ENCODE results near the gene SPEN.

SPEN gene

DNA sequence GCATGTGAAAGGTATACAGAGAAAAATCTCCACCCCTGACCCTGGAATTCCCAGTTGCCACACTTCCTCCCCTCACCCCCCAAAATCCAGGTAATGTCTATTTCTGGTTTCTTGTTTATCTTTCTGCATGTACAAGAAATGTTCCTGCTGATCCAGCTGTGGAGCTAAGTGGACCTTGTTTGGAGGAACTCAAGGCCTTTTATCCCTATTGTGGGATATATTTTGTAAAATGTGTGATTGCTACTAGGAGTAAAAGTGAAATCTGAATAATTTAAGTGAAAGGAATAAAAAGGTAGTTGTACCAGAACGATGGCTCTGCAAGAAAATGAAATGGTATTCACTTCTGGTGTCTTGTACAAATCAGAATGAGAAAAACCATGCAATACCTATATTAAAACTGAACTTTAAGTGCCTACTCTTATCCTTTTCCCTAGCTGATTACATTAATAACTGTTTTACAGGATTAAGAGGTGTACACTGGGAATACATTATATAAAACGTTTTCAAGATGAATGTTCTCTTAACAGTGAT lies 3.0 kb downstream of the SPEN start:
- peaks cover 44% of the 10 kb centered on the region for H3K4me1 ChIP-seq (ENCODE audit: insufficient read depth, low read length, severe bottlenecking)
- no peaks in the 10 kb centered on the region for H4K20me1 ChIP-seq (ENCODE audit: insufficient read depth, low read length)
- no peaks in the 10 kb centered on the region for H3K9me3 ChIP-seq (ENCODE audit: low read length)
- H3K4me2 ChIP-seq (ENCODE audit: low read length) = peak overlapping the region; percentile 78
- H3K79me2 ChIP-seq (ENCODE audit: insufficient read depth, low read length) = peaks cover 73% of the 10 kb centered on the region
- no peaks in the 10 kb centered on the region for H3K9me2 ChIP-seq (ENCODE audit: low read depth, low read length)
- H3K27me3 ChIP-seq (ENCODE audit: insufficient read depth, low read length) = no peaks in the 10 kb centered on the region
- H2AFZ ChIP-seq (ENCODE audit: low read length) = no peak overlapping the region
- peak overlapping the region; percentile 90 for H3K4me3 ChIP-seq (ENCODE audit: low read depth, low read length, poor library complexity, severe bottlenecking)
- peaks cover 8% of the 10 kb centered on the region; the same call in 1 of the 2 replicates for H3K36me3 ChIP-seq (ENCODE audit: insufficient read depth, low read length)
- peak overlapping the region; percentile 87 for H3K9ac ChIP-seq (ENCODE audit: low read length)
- TF ChIP-seq, protein P1, sequence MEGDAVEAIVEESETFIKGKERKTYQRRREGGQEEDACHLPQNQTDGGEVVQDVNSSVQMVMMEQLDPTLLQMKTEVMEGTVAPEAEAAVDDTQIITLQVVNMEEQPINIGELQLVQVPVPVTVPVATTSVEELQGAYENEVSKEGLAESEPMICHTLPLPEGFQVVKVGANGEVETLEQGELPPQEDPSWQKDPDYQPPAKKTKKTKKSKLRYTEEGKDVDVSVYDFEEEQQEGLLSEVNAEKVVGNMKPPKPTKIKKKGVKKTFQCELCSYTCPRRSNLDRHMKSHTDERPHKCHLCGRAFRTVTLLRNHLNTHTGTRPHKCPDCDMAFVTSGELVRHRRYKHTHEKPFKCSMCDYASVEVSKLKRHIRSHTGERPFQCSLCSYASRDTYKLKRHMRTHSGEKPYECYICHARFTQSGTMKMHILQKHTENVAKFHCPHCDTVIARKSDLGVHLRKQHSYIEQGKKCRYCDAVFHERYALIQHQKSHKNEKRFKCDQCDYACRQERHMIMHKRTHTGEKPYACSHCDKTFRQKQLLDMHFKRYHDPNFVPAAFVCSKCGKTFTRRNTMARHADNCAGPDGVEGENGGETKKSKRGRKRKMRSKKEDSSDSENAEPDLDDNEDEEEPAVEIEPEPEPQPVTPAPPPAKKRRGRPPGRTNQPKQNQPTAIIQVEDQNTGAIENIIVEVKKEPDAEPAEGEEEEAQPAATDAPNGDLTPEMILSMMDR (IDR thresholded peaks at IDR 0.05; ENCODE audit: low read length) = no peak
- no peak for TF ChIP-seq EZH2 (IDR thresholded peaks at IDR 0.05; ENCODE audit: borderline replicate concordance, low read length)
- peak overlapping the region; percentile 30 for H3K27ac ChIP-seq (ENCODE audit: low read depth, low read length, poor library complexity, severe bottlenecking)
- H3F3A ChIP-seq (ENCODE audit: insufficient read depth, low read length) = no peaks in the 10 kb centered on the region

DNA sequence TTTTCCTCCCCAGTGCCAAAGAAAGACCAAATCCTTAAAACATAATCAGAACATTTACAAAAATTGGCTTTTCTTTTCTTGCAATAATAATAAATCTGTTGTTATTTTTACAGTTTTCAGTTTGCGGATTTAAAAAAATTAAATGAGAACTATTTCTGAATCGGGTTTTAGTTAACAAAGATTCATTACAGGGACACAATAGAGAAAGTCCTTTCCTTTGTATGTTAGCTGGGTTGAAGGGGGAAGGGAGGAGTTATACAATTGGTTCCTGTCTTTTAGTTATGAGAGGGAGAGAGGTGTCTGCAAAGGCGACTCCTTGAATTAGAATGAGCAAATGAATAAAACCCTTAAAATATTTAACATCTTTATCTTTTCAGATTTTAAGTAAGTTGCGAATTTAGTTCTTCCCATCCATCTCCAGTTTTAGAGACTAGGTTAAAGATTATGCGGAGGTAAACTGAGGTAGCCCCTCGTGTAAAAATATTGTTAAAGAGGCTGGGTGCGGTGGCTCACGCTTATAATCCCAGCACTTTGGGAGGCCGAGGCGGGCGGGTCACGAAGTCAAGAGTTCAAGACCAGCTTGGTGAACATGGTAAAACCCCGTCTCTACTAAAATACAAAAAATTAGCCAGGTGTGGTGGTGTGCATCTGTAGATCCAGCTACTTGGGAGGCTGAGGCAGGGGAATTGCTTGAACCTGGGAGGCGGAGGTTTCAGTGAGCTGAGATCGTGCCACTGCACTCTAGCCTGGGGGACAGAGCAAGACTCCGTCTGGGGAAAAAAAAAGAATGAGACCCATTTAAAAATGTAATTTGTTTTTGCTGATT lies 3.9 kb downstream of the SPEN start:
- Histone ChIP-seq H4K20me1 (ENCODE audit: insufficient read depth, low read length) (no peaks in the 10 kb centered on the region), H3K9ac (ENCODE audit: low read length) (peak overlapping the region; percentile 87; the same call in 1 of the 2 replicates), H3K4me1 (ENCODE audit: insufficient read depth, low read length, severe bottlenecking) (peaks cover 40% of the 10 kb centered on the region)

DNA sequence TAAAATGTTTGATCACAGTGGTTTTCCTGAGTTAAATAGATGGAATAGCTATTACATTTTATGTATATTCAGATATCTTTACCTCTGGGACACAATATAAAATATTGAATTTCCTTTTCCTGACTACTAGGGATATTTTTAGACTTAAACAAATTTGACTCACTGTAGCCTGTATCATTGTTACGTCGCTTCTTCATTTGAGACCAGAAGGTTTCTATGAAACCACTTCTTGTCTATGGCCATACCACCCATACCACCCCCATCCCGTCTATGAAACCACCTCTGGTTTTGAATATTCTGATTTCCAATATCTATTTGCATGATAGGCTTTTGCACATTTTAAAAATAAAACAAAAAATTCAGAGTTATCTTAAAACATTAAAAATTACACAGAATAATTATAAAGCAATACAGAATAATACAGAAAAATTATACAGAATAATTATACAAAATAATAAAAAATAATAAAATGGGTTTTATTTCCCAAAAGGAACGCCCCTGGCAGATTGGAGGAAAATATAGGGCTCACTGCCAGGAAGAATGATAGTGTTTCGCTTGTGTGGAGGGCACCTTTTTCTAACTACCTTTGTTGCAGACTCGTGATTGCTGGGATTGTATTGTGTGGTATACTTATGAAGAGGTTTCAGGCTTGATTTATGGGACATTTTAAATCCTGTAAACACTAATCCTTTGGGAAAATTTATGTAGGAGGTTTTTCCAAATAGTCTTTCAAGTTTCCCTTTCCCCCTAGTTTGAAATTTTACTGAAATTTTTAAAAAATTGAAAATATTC lies 4.7 kb downstream of the SPEN start:
- Histone ChIP-seq H2AFZ (ENCODE audit: low read length) (no peak overlapping the region), H3K9me3 (ENCODE audit: low read length) (no peaks in the 10 kb centered on the region), H3K4me1 (ENCODE audit: insufficient read depth, low read length, severe bottlenecking) (peaks cover 32% of the 10 kb centered on the region), H3K9ac (ENCODE audit: low read length) (no peak overlapping the region), H3K4me3 (ENCODE audit: low read depth, low read length, poor library complexity, severe bottlenecking) (peak overlapping the region; percentile 90), H3K27ac (ENCODE audit: low read depth, low read length, poor library complexity, severe bottlenecking) (peak overlapping the region; percentile 51), H3K79me2 (ENCODE audit: insufficient read depth, low read length) (peaks cover 89% of the 10 kb centered on the region), H3K4me2 (ENCODE audit: low read length) (peak overlapping the region; percentile 78), H3K9me2 (ENCODE audit: low read depth, low read length) (no peaks in the 10 kb centered on the region), H3K36me3 (ENCODE audit: insufficient read depth, low read length) (peaks cover 8% of the 10 kb centered on the region; the same call in 1 of the 2 replicates), H3K27me3 (ENCODE audit: insufficient read depth, low read length) (no peaks in the 10 kb centered on the region), H3F3A (ENCODE audit: insufficient read depth, low read length) (no peaks in the 10 kb centered on the region), H4K20me1 (ENCODE audit: insufficient read depth, low read length) (no peaks in the 10 kb centered on the region)
- no peak for TF ChIP-seq EZH2 (IDR thresholded peaks at IDR 0.05; ENCODE audit: borderline replicate concordance, low read length)
- TF ChIP-seq, protein P1 (IDR thresholded peaks at IDR 0.05; ENCODE audit: low read length) = no peak

More for the DNA sequence above, 3.9 kb downstream of the SPEN start:
- H3K9me3 ChIP-seq (ENCODE audit: low read length) = no peaks in the 10 kb centered on the region
- no peak overlapping the region for H2AFZ ChIP-seq (ENCODE audit: low read length)
- H3K9me2 ChIP-seq (ENCODE audit: low read depth, low read length) = no peaks in the 10 kb centered on the region
- H3K79me2 ChIP-seq (ENCODE audit: insufficient read depth, low read length) = peaks cover 81% of the 10 kb centered on the region
- peak overlapping the region; percentile 51 for H3K27ac ChIP-seq (ENCODE audit: low read depth, low read length, poor library complexity, severe bottlenecking)
- peak overlapping the region; percentile 78 for H3K4me2 ChIP-seq (ENCODE audit: low read length)
- peak overlapping the region; percentile 90 for H3K4me3 ChIP-seq (ENCODE audit: low read depth, low read length, poor library complexity, severe bottlenecking)
- no peaks in the 10 kb centered on the region for H3F3A ChIP-seq (ENCODE audit: insufficient read depth, low read length)
- no peaks in the 10 kb centered on the region for H3K27me3 ChIP-seq (ENCODE audit: insufficient read depth, low read length)
- peaks cover 8% of the 10 kb centered on the region; the same call in 1 of the 2 replicates for H3K36me3 ChIP-seq (ENCODE audit: insufficient read depth, low read length)
- TF ChIP-seq, protein P1 (IDR thresholded peaks at IDR 0.05; ENCODE audit: low read length) = no peak
- no peak for TF ChIP-seq EZH2 (IDR thresholded peaks at IDR 0.05; ENCODE audit: borderline replicate concordance, low read length)
